NCI-H2227 treated with DMSO at 0.1 percent for 48 hours (cell line): ENCODE results near the gene DMPK.
"Not testable (repeated sequence)": the region's sequence is repeated elsewhere in the genome, so short reads cannot be mapped to it uniquely, and the experiment has no call there.

ENCODE experiments used
- DNase-seq: peaks from one replicate; lab custom pipeline; 2025; lab: John Stamatoyannopoulos, UW

The DMPK gene

DNA sequence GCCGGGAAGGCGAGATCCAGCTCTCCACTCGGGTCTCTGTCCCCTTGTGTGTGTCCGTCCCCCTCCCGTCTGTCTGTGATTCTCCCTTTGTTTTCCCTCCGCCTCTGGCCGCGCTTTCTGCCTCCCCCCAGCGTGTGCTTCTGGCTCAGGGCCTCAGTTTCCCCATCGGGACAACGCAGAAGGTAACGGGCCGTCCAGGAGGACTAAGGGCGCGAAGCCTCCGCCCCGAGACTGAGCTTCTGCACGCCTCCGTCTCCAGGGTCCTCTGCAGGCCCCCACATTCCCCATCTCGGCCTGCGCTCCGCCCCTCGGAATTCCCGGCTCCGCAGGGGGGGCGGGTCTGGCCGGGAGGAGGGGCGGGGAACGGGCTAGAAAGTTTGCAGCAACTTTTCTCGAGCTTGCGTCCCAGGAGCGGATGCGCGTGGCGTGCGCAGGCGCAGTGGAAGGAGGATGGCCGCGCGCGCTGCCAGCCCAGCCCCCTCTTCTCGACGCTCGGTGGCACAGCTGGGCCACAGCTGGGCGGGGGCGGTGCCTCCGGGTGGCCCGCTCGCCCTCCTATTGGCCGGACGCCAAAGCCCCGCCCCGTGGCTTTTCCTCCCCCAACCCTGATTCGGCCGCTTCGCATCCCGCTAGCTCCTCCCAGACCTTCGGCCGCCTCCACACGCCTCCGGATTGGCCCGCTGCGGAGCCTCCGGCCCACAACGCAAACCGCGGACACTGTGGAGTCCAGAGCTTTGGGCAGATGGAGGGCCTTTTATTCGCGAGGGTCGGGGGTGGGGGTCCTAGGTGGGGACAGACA lies 13.1 kb downstream of the DMPK start, which contains the start of gene SIX5:
TSS of gene SIX5 (minus strand) at position 269 of the 799 bp plus-strand sequence. CDS start 408 bp downstream, outside the sequence.
- DNase-seq: peak; percentile 89

DNA sequence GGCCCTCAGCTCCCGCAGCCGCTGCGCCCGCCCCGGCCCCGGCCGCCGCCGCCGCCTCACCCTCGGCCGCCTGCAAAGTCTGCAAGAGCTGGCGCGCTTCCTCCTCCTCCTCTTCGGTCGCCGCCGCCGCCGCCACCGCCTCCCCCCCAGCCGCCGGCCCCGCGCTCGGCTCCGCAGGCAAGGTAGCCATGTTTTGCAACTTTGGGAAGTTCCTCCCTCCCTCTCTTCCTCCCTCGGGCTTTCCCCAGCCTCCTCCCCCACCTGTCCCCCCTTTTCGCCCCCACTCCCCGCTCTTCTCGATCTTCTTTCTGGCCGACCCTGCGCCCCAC lies 13.7 kb downstream of the DMPK start:
- DNase-seq: no peak

DNA sequence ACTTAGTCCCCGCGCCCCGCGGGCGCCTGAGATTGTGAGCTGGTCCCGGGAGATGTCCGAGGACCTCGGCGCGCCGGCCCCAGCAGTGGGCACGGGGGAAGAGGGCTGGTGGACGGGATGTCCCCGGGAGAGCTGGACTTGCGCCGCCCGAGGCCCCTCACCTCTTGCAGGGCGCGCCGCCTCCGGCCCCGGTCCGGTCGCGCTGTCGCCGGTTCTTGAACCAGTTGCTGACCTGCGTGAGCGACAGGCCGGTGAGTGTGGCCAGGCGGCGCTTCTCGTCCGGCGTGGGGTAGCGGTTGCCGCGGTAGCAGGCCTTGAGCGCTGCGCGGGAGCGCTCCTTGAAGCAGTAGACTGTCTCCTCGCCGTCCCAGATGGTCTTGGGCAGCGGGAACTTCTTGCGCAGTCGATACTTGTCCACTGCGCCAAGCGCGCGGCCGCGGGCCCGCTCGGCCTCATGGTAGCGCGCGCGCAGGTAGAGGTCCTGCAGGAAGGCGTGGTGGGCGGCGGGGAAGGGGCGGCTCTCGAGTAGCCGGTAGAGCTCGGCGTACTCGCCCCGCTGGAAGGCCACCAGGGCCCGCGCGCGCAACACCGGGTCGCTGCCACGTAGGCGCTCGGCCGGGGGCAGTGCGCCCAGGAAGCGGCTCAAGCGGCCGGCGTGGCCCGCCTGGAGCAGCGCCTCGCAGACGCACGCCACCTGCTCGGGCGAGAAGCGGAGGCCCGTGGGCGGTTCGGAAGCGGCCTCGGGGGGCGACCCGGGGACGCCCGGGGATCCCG lies 14.2 kb downstream of the DMPK start:
- peak; percentile 16 for DNase-seq

DNA sequence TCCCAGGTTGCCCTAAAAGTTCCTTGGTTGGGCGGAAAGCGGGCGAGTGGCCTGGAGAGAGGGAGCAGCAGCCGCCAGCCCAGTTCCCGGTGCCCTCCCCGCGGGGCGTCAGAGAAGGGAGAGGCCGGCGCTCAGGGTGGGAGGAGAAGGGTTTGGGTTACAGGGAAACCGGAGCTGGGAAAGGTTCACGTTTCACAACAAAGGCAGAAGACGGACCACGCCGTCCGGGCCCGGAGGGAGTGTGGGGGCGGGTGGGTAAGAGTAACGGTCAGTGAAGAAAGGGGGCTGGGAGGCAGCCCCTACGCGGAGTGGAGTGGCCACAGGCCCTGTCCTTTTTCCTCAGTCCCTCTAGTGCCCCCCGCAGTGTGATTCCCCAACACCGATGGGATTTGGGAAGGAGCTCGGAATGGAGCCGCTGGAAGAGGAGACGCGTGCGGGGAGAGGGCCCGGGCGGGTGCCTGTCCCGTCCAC lies 14.8 kb downstream of the DMPK start:
- DNase-seq: no peak

DNA sequence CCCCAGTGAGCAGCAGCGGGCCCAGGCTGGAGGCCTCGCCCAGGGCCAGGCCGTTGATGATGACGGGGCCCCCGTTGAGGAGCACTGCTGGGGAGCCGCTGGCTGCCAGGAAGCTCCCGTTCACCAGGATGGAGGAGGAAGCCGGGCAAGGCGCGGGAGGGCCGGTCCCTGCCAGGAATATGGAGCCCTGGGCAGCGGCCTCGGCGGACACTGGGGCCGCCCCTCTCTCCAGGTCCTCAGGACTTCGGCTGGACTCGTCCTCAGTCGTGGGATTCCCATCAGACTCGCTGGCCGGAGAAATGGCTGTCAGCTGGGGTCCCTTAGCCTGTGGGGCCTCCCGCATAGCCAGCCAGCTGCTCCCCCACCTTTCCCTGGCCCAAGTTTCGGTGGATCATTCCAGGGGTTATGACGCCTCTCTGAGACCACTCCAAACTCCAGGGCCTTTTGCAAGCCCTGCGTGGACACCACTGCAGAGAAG lies 15.4 kb downstream of the DMPK start:
- DNase-seq: no peak

DNA sequence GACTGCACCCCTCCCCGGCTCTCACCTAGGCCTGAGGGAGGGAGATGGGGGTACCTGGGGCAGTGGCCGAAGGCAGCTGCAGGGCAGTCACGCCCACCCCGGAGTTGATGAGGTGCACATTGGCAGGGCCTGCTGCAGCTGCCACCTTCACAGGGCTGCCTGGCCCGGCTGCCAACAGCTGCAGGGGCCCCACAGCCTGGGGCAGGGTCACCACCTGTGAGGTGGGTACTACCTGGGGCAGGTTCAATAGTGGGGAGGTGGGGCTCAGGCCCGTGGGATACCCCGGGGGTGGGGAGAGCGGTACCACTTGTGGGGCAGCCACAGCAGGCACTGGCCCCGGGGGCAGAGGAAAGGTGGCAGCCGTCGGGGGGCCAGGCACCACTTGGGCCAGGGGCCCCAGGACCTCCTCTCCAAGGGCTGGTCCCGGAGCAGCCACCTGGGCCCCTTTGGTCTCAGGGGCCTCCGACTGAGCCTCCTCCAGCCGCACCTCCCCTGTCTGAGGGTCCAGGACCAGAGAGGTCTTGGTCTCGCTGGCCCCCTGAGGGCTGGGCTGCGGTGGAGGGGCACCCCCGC lies 15.9 kb downstream of the DMPK start:
- no peak for DNase-seq

DNA sequence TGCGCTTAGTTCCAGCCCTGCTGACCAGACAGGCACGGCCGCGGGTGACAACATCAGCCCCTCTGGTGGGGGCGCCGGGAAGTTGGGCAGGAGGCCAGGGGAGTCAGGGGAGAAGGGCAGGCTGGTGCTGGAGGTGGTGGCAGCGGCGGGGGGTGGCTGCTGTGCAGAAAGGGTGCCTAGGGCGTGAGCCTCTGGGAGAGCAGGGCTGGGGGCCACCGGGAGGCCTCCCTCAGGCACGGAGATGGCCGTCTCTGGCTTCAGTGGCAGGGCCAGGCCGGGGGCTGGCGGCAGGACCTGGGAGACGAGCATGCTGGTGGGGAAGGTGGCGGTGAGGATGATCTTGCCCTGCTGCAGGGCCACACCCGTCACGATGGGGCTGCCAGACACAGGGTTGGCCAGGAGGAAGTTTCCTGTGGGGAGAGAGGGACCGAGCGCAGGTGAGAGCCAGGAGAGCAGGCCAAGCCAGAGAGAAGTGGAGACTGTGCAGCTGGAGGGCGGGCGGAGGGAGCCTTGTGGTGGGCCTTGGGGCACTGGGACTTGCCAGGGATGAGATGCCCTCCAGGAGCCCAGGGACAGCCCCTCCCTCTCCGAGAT lies 16.5 kb downstream of the DMPK start:
- no peak for DNase-seq

DNA sequence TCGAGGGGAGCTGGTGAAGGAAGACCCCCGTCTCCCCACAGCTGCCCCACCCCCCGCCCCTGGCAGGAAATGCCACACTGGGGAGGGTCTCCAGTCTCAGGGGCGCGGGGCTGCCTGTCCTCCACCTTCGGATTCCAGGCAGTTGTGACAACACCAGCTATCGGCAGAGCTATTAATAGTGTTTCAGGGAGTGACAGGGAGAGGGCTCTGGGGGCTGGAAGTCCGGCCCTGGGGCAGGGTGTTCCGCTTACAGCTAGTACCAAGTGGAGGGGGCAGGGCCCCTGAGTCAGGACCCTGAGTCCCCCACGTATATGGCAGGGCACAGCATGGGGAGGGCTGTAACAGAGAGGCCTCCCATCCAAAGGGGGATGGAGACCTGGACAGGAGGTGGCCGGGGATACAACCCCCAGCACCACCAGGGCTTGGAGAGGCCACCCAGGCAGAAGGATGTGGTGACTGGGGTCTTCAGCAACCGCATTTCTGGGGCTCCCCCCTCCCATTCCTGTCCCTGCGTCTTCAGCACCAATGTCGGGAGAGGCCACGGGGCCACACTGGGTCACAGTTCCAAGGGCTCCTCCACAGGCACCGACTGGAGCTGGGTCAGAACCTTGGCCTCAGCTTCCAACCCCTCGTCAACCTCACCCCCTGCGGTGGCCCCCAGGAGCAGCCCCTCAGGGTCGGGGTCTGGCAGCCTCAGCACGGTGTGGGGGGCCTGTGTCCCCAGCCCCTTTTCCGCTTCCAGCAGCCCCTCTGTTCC lies 17.2 kb downstream of the DMPK start:
- DNase-seq: no peak

DNA sequence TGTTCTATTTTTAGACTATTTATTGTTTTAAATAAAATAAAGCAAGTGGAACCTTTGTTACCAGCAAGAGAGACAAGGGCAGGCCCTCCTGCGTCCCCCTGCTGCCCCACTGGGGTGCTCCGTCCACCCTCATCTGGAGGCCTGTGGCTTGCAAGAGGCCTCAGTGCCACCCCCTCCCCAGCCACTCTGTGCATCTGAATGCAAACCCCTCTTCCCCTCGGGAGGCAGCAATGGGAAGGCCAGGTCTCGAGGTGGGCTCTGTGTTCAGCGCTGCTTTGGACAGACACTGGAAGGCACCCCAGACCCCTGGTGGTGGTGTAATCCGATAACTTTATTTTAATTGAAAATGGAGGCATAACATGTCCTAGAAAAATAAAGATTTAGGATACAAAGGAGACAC lies 17.8 kb downstream of the DMPK start:
- no peak for DNase-seq

DNA sequence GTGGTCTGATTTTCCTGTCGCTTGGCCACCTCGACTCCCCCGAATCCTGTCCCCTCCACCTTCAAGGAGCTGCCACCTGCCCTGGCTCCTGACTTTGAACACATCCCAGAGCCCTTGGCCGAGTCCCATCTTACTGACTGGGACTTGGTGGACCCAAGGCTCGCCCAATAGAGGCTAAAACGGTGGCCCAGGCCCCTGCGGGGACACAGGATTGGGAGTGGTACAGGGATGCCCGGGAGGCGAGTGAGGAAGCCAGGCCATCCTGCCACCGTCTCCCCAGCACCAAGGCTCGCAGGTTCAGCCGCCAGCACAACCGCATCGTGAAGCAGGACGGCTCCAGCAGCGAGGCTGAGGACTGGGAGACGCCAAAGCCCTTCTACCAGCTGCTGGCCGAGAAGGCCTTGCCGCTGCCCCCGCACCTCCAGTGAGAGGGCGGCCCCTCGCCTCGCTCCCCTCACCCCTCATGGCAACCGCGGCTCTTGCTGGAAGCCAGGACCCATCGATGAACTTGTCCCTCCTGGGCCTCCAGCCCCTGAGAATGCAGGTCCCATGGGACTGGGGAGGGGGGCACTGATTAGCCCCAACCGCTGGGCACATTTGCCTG lies 18.5 kb downstream of the DMPK start:
- no peak for DNase-seq

DNA sequence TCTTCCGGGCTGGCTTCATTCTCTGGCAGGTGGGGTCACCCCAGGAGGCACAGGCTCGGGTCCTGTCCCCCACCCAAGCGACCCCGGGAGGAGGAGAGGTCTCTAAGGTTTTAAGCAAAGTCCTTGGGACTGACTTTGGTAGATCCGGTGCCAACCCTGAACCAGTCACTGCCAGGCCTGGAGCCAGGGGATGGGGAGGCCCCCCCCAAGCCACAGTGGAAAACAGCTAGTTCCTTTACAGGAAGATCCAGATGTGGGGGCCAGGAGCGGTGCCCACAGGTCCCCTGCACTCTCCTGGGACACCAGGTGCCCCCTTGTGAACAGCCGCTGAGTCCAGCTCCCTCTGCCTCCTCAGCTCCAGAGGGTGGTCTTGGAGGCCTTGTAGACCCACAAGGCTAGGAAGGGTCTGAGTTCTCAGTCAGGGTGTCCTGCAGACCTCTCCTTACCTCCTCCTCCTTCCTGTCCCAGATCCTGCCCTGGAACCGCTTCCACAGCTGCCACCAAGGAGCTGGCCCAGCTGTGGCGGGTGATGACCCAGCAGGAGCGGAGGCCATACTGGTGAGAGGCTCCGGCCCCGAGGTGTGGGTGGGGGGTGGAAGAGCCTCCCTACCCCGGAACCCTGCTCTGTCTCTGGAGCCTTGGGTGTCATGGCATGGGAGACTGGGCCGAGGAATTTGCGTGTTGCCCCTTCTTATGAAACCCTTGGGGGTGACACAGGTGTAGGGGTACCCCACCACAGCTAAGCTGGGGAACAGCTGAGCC lies 19.2 kb downstream of the DMPK start:
- DNase-seq: no peak

DNA sequence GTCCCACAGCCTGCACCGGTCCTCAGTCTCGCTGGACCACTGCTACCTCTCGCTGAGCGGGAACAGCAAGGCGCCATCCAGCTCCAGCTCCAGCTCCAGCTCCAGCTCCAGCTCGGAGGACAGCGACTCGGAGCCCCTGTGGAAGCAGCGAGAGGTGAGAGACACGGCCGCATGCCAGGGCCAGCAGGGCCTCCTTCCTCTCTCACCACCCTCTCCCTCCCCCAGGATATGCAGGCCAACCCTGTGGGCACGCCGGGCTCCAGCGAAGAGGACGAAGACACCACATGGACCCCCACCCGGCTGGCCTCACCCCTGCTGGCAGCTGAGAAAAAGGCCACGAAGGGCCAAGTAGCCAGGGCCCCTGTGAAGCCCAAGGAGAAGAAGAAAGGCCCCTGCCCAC lies 20.6 kb downstream of the DMPK start:
- DNase-seq: no peak

DNA sequence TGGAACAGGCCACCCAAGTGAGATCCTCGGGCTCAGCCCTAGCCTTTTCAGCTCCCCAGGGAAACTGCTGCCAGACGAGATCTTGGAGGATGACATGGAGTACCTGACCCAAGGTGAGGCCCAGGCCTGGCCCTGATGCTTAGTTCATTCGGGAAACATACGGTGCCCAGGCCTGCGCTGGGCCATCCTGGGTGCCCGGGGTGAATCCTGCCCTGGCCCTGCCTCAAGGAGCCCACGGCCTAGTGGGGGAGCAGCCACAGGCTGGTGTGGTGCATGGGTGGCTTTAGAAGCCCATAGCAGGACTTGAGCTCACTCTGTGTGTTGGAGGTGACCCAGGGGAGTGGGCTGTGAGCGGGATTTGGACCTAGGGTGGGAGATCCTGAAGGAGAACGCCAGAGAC lies 23.4 kb downstream of the DMPK start:
- no peak for DNase-seq

DNA sequence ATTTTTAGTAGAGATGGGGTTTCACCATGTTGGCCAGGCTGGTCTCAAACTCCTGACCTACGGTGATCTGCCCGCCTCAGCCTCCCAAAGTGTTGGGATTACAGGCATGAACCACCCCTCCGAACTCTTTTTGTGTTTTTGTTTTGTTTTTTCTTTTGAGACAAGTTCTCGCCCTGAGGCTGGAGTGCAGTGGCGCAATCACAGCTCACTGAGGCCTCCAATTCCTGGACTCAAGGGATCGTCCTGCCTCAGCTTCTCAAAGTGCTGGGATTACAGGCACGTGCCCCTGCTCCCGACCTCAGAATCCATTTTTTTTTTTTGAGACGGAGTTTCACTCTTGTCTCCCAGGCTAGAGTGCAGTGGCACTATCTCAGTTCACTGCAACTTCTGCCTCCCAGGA lies 24.6 kb downstream of the DMPK start:
- no peak for DNase-seq

DNA sequence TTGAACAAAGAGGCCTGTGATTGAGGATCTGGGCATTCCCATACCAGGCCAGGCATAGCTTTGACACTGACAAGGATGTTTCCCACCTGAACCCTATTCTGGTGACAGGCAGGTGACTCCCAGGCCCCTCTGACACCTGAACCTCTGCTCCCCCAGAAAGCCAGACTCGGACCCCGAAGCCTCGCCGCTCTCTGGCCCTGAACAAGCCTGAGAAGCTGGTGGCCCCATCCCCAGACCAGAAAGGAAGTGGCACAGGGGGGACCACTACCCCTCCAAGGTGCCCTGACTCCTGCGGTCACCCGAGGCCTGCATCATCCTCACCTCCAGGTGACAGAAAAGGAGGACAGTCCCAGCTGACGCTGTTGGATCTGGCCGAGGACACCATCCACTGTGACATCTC lies 28.0 kb downstream of the DMPK start:
- no peak for DNase-seq

DNA sequence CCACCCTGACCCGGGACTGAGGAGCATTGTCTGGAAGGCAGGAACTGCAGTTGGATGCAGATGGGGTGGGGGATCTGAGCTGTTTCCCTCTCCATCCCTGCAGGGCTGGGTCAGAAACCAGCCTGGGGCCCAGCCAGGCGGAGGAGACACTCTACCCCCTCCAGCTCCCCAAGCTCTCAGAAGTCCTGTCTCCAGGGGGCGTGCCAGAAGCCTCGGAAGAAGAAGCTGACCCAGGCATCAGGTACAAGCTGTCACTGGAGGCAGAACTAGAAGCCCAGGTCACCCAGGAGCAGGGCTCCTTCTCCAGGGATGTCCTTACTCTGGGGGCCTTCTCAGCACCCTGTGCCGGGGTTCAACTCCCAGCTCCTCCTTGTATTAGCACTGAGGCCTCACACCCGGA lies 28.7 kb downstream of the DMPK start:
- no peak for DNase-seq

DNA sequence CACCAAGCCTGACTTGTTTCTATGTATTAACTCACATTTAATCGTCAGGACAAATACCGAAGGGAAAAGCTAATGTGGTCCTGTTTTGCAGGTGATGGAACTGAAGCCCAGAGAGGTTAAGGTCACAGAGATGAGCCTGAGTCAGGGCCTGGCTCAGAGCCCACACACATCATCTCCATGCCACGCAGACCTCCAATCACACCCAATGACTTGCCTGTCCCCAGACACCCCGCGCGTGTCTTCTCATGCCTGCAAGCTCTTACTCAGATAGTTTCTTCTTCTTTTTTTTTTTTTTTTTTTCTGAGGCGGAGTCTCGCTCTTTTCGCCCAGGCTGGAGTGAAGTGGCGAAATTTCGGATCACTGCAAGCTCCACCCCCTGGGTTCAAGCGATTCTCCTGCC lies 29.7 kb downstream of the DMPK start:
- no peak for DNase-seq

DNA sequence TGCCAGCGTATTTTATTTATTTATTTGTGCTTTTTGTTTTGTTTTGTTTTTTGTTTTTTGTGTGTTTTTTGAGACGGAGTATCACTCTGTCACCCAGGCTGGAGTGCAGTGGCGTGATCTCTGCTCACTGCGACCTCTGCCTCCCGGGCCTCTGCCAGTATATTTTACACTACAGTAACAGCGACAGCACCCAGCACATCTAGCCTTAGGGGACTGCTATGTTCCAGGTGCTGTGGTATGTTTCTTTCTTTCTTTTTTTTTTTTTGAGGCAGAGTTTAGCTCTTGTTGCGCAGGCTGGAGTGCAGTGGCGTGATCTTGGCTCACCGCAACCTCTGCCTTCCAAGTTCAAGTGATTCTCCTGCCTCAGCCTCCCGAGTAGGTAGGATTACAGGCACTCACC lies 30.8 kb downstream of the DMPK start:
- not testable (repeated sequence) for DNase-seq

DNA sequence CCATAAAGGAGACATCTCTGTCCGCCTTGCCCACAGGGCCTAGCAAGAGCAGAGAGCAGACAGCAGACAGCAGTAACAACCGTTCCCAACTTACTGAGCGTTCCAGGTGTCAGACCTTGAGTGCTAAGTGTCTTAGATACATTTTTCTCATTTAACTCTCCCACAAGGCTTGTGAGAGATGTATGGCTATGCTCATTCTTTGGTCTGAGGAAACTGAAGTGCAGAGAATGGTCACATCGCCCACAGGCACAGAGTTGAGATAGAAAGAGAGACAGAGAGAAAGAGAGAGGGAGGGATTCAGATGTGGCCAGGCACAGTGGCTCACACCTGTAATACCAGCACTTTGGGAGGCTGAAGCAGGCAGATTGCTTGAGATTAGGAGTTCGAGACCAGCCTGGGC lies 34.8 kb downstream of the DMPK start:
- no peak for DNase-seq

DNA sequence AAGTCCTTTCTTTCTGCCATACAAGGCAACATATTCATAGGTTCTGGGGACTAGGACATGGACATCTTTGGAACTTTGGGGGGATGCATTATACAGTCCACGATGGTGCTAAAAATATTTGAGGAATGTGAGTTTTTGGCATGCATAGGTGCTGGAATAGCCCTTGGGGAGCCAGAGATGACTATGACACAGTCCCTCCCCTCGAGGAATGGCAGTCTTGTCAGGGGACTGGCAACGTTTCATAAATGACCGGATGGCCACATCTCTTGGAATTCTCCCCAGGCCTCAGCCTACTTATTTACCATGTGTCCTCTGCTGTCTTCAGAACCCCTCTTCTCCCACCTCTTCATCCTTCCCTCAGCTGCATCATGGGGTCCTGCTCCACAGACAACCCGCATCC lies 35.4 kb downstream of the DMPK start:
- no peak for DNase-seq

DNA sequence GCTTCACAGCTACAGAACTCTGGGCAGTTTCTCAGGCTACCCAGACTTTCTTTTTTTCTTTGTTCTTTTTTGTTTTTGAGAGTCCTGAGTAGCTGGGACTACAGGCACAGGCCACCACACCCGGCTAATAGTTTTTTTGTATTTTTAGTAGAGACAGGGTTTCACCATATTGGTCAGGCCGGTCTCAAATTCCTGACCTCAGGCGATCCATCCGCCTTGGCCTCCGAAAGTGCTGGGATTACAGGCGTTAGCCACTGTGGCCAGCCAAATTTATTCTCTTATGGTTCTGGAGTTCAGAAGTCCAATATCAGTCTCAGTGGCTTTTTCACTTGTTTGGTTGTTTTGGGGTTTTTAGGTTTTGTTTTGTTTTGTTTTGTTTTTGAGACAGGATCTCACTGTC lies 36.7 kb downstream of the DMPK start:
- DNase-seq: no peak
